Kidney (tissue), 14 donors: ENCODE data around the gene KCNB1. TPM values are rescaled to one million over a fixed set of nuclear protein-coding genes. Genes with fewer than 3 reads are reported as not detected.

Experiments used
- DNase-seq, 5 donors: peaks; one replicate each; pipeline ENCODE4 v3.0.0-alpha.2; 2013 to 2020
- FAIRE-seq: peaks from 2 replicates; lab custom pipeline; 2012; peaks lifted over from hg19 to GRCh38; lab: Jason Lieb, UNC
- H3K27ac ChIP-seq, 2 donors: one replicate each; pipeline ENCODE4 v1.7.0; 2013; ENCODE audit warnings: low read depth in 2 of 2, low read length in 2 of 2, inconsistent platforms in 1 of 2
- H3K27me3 ChIP-seq: one replicate; pipeline ENCODE4 v1.7.1; 2013; ENCODE audit warnings: low read length, inconsistent platforms; ENCODE audit not compliant: control insufficient read depth, insufficient read depth
- H3K36me3 ChIP-seq, 3 donors: one replicate each; pipeline versions ENCODE4 v1.7.0 to v1.7.1; 2013; ENCODE audit warnings: low read length in 3 of 3, control low read depth in 1 of 3, inconsistent platforms in 1 of 3; ENCODE audit not compliant: insufficient read depth in 3 of 3, control insufficient read depth in 2 of 3
- H3K4me1 ChIP-seq, 3 donors: one replicate each; pipeline versions ENCODE4 v1.7.0 to v1.7.1; 2013; ENCODE audit warnings: low read length in 3 of 3, inconsistent platforms in 1 of 3, low read depth in 1 of 3; ENCODE audit not compliant: control insufficient read depth in 2 of 3, insufficient read depth in 2 of 3
- H3K4me3 ChIP-seq, 3 donors: one replicate each; pipeline versions ENCODE4 v1.7.0 to v1.8.1; 2013; ENCODE audit warnings: low read length in 3 of 3, control low read depth in 1 of 3, inconsistent platforms in 1 of 3
- H3K9ac ChIP-seq, 3 donors: one replicate each; pipeline versions ENCODE4 v1.7.0 to v1.7.1; 2013; ENCODE audit warnings: low read length in 3 of 3, control low read depth in 1 of 3, inconsistent platforms in 1 of 3
- H3K9me3 ChIP-seq, 3 donors: one replicate each; pipeline versions ENCODE4 v1.7.0 to v1.7.1; 2013; ENCODE audit warnings: low read length in 3 of 3, control low read depth in 1 of 3, inconsistent platforms in 1 of 3; ENCODE audit not compliant: control insufficient read depth in 2 of 3, insufficient read depth in 1 of 3
- intact Hi-C: fragments of 100-400 bp; cut with DNase I; formaldehyde crosslinking; loops from one replicate; pipeline ENCODE4 v1.11.1; 2022
- polyA plus RNA-seq: library from polyadenylated mRNA; stranded (reverse); fragments of 350-450 nt; fragmentation: Illumina TruSeq; extraction: RNeasy Lipid Tissue Mini Kit (QIAGEN cat#74804); gene quantifications from one replicate; pipeline ENCODE4 v1.2.3, GENCODE V29; 2014; ENCODE audit warnings: low read depth, low replicate concordance; ENCODE audit not compliant: insufficient read depth
- total RNA-seq: library from RNA; stranded (reverse); fragmentation: NEBNext Ultra II Directional; extraction: Animal tissue kit (Norgen Biotek cat#: 25700); gene quantifications from one replicate; pipeline ENCODE4 v1.2.1, GENCODE V29; 2021
- TF ChIP-seq, protein P1 (sequence below): IDR thresholded peaks from 3 replicates; pipeline ENCODE4 v1.5.1; 2012; ENCODE audit warnings: mild to moderate bottlenecking, moderate library complexity, borderline replicate concordance; ENCODE audit not compliant: insufficient read depth; ENCODE audit errors: extremely low read depth
- donor health status: control.
- donor health status: control.
- donor health status: control.
- donor health status: control.
- donor health status: control.
- donor health status: DM: yes; HTN: yes; CAD: no.
- donor health status: Normal renal cell carcinoma (clear cell type).

KCNB1 gene
- total and polyA plus RNA-seq, 2 donors from 2014 or later = 0.26 to 1.2 TPM

DNA sequence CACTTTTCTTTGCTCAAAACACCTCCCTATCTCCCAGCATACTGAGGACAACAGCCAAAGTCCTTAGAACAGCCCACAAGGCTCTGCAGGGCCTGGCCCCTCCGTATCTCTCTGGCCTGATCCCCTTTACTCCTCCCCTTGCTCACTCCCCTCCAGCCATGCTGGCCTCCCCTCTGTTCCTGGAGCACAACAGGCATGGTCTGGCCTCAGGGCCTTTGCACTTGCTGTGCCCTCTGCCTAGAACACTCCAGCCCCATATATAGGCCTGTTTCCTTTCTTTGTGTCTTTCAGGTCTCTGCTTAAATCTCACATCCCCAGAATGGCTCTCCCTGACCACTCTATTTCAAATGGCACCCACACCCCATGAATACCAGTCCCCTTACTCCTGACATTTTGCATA lies 62.7 kb downstream of the KCNB1 start:
- no peak for FAIRE-seq
- Histone ChIP-seq H3K9ac (no peak overlapping the region), H3K36me3 (no peaks in the 10 kb centered on the region), H3K27me3 (no peaks in the 10 kb centered on the region), H3K9me3 (no peaks in the 10 kb centered on the region), H3K27ac (no peak overlapping the region), H3K4me3 (no peak overlapping the region), H3K4me1 (peaks cover 0 to 6% (median 0%) of the 10 kb centered on the region in 3 donors)
- TF ChIP-seq, protein P1, sequence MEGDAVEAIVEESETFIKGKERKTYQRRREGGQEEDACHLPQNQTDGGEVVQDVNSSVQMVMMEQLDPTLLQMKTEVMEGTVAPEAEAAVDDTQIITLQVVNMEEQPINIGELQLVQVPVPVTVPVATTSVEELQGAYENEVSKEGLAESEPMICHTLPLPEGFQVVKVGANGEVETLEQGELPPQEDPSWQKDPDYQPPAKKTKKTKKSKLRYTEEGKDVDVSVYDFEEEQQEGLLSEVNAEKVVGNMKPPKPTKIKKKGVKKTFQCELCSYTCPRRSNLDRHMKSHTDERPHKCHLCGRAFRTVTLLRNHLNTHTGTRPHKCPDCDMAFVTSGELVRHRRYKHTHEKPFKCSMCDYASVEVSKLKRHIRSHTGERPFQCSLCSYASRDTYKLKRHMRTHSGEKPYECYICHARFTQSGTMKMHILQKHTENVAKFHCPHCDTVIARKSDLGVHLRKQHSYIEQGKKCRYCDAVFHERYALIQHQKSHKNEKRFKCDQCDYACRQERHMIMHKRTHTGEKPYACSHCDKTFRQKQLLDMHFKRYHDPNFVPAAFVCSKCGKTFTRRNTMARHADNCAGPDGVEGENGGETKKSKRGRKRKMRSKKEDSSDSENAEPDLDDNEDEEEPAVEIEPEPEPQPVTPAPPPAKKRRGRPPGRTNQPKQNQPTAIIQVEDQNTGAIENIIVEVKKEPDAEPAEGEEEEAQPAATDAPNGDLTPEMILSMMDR = no peak
- intact Hi-C loops = no loop called here
- no peak for DNase-seq

DNA sequence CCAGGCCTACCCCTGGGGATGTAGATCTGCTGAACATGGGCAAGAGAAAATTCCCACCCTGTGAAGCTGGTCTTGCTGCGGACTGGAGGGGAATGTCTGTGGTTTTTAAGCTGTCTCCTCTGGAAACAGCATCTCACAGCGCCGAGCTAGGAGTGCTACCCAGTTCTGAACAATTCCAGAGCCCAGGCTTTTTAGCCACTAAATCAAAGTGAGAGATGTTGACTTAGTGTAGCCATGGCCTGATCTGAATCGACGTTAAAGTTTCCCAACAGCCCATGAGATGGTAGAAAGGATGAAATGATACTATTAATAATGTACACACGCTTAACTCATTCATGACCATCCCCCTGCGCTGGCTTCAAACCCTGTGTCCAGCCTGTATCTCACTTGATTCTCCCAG lies 63.7 kb downstream of the KCNB1 start:
- FAIRE-seq (no peak), DNase-seq (no peak)
- Histone ChIP-seq H3K27ac (no peak overlapping the region), H3K36me3 (no peaks in the 10 kb centered on the region), H3K27me3 (no peaks in the 10 kb centered on the region), H3K9me3 (no peaks in the 10 kb centered on the region), H3K4me1 (peaks cover 0 to 6% (median 0%) of the 10 kb centered on the region in 3 donors), H3K4me3 (no peak overlapping the region), H3K9ac (no peak overlapping the region)
- TF ChIP-seq, protein P1 = no peak
- intact Hi-C loops = no loop called here

DNA sequence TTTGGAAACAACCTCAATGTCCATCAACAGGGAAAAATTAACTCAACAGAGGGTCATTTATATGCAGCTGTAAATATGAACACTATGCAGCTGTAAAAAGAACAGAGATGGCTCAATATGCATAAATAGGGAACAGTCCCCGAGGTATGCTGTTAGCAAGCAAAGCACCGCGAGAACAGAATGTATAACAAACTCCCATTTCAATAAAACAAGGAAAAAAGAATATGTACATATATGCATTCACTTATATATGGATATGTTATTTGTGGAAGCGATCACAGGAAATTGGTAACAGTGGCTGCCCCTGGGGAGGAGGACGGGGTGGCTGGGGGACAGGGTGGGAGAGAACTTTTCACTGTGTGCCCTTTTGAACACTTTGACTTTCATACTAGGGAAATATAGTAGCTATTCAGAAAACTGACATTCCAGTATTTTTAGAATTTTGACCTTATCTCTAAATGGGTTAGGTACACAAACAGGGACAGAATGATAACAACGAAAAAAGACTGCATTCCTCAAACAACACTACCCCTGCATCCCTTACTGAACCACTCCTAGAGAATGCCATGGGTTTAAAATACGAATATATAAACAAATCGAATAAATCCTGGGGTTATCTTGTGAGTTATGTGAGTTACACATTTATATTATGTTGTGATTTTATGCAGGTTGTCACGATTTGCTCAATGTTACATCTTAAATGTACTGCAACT lies 64.5 kb downstream of the KCNB1 start:
- peaks cover 0 to 6% (median 0%) of the 10 kb centered on the region in 3 donors for H3K4me1 ChIP-seq
- no peak for DNase-seq
- H3K27me3 ChIP-seq = no peaks in the 10 kb centered on the region
- H3K9ac ChIP-seq = no peak overlapping the region
- TF ChIP-seq, protein P1 = no peak
- intact Hi-C loops = no loop called here
- H3K9me3 ChIP-seq = no peaks in the 10 kb centered on the region
- no peak for FAIRE-seq
- no peak overlapping the region for H3K27ac ChIP-seq
- no peaks in the 10 kb centered on the region for H3K36me3 ChIP-seq
- H3K4me3 ChIP-seq = no peak overlapping the region
